Mesothelial cell of epicardium (in vitro differentiated cells): Measurements from ENCODE around the gene PRPS2. TPM values are rescaled to one million over a fixed set of nuclear protein-coding genes. Genes with fewer than 3 reads are reported as not detected.

Experiments
- DNase-seq, 2 experiments: peaks; one replicate each; pipeline ENCODE4 v3.0.0; 2021; ENCODE audit warnings: low spot score in 2 of 2; ENCODE audit not compliant: unreplicated experiment in 2 of 2
- H3K27ac Mint-ChIP-seq: 2 replicates; pipeline ENCODE4 v1.8.0; 2021; ENCODE audit warnings: mixed read lengths
- H3K27me3 Mint-ChIP-seq: 2 replicates; pipeline ENCODE4 v1.8.0; 2021; ENCODE audit warnings: low read depth, mixed read lengths
- H3K36me3 Mint-ChIP-seq: 2 replicates; pipeline ENCODE4 v1.8.0; 2021; ENCODE audit warnings: mixed read lengths
- H3K4me1 Mint-ChIP-seq: 2 replicates; pipeline ENCODE4 v1.8.0; 2021; ENCODE audit warnings: mixed read lengths
- H3K4me3 Mint-ChIP-seq: 2 replicates; pipeline ENCODE4 v1.8.0; 2021; ENCODE audit warnings: mild to moderate bottlenecking, moderate library complexity, mixed read lengths
- H3K9me3 Mint-ChIP-seq: 2 replicates; pipeline ENCODE4 v1.8.0; 2021; ENCODE audit warnings: mixed read lengths
- total RNA-seq: library from RNA; stranded (reverse); gene quantifications from 3 replicates; pipeline ENCODE4 v1.2.1, GENCODE V29; 2021
- TF ChIP-seq, protein P1 (sequence below): fragments of 200-600 bp; sonication (generic); IDR thresholded peaks from one replicate; pipeline ENCODE4 v1.5.0; 2021; ENCODE audit warnings: antibody characterized with exemption; ENCODE audit not compliant: unreplicated experiment

PRPS2 gene
- total RNA-seq, 1 donor from 2014 or later: 14.3 TPM

- Mint-ChIP-seq H3K27ac (no peak overlapping the region), H3K9me3 (peaks cover 46% of the 10 kb centered on the region), H3K4me1 (peaks cover 4% of the 10 kb centered on the region), H3K27me3 (peaks cover 12% of the 10 kb centered on the region), H3K36me3 (peaks cover 10% of the 10 kb centered on the region), H3K4me3 (no peak overlapping the region)
- TF ChIP-seq, protein P1, sequence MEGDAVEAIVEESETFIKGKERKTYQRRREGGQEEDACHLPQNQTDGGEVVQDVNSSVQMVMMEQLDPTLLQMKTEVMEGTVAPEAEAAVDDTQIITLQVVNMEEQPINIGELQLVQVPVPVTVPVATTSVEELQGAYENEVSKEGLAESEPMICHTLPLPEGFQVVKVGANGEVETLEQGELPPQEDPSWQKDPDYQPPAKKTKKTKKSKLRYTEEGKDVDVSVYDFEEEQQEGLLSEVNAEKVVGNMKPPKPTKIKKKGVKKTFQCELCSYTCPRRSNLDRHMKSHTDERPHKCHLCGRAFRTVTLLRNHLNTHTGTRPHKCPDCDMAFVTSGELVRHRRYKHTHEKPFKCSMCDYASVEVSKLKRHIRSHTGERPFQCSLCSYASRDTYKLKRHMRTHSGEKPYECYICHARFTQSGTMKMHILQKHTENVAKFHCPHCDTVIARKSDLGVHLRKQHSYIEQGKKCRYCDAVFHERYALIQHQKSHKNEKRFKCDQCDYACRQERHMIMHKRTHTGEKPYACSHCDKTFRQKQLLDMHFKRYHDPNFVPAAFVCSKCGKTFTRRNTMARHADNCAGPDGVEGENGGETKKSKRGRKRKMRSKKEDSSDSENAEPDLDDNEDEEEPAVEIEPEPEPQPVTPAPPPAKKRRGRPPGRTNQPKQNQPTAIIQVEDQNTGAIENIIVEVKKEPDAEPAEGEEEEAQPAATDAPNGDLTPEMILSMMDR: no peak
- no peak for DNase-seq
Observed at GRCh38 chrX:12794654-12795053, 3.4 kb downstream of the PRPS2 start.

GRCh38 chrX:12798601-12799000 is 7.4 kb downstream of the PRPS2 start:
- DNase-seq: no peak
- no peak overlapping the region for H3K27ac Mint-ChIP-seq
- H3K4me1 Mint-ChIP-seq: no peaks in the 10 kb centered on the region
- peaks cover 19% of the 10 kb centered on the region for H3K36me3 Mint-ChIP-seq
- TF ChIP-seq, protein P1: no peak
- H3K4me3 Mint-ChIP-seq: no peak overlapping the region
- H3K9me3 Mint-ChIP-seq: peaks cover 32% of the 10 kb centered on the region
- no peaks in the 10 kb centered on the region for H3K27me3 Mint-ChIP-seq

GRCh38 chrX:12799118-12799517 is 7.9 kb downstream of the PRPS2 start:
- Mint-ChIP-seq H3K27me3 (no peaks in the 10 kb centered on the region), H3K27ac (no peak overlapping the region), H3K4me1 (no peaks in the 10 kb centered on the region), H3K9me3 (peaks cover 31% of the 10 kb centered on the region), H3K4me3 (no peak overlapping the region), H3K36me3 (peaks cover 21% of the 10 kb centered on the region)
- TF ChIP-seq, protein P1: no peak
- DNase-seq: no peak

DNA sequence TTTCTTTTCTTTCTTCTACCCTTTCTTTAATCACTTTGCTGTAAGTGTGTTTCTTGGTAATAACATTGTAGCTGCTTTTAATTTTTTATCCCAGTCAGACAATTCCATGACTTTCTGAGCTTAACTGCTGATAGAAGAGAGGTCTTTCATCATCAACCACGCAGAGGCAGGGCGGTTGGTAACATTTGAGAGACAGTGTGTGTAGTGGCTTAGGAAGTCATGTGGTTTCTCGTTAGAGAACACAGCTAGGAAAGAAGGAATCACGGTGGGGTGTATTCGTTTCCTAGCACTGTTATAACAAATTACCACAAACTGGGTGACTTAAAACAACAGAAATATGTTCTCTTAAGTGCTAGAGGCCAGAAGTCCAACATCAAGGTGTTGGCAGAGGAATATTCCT is 11.5 kb downstream of the PRPS2 start:
- Mint-ChIP-seq H3K4me1 (peaks cover 11% of the 10 kb centered on the region), H3K4me3 (no peak overlapping the region), H3K36me3 (peaks cover 20% of the 10 kb centered on the region), H3K9me3 (peaks cover 18% of the 10 kb centered on the region), H3K27ac (no peak overlapping the region), H3K27me3 (no peaks in the 10 kb centered on the region)
- no peak for DNase-seq
- TF ChIP-seq, protein P1: no peak

GRCh38 chrX:12804655-12805054 is 13.4 kb downstream of the PRPS2 start:
- Mint-ChIP-seq H3K9me3 (peaks cover 14% of the 10 kb centered on the region), H3K27me3 (no peaks in the 10 kb centered on the region)

DNA sequence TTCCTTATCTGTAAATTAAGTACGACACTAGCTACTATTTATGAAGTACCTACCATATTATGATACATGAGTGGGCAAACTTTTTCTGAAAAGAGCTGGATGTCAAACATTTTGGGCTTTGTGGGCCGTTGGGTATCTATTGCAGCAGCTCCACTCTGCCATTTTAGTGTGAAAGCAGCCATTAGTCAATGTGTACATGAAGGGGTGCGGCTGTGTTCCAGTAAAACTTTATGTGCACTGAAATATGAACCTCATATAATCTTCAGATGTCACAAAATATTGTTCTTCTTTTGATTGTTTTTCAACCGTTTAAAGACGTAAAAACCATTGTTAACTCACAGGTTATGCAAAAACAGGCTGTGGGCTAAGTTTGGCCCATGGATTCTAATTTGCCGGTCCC is 14.1 kb downstream of the PRPS2 start:
- Mint-ChIP-seq H3K4me3 (no peak overlapping the region), H3K27ac (no peak overlapping the region), H3K27me3 (no peaks in the 10 kb centered on the region), H3K4me1 (peaks cover 11% of the 10 kb centered on the region), H3K9me3 (peaks cover 14% of the 10 kb centered on the region), H3K36me3 (peaks cover 15% of the 10 kb centered on the region)
- TF ChIP-seq, protein P1: no peak
- DNase-seq: no peak

More at GRCh38 chrX:12804655-12805054, 13.4 kb downstream of the PRPS2 start:
- H3K36me3 Mint-ChIP-seq: peaks cover 13% of the 10 kb centered on the region
- TF ChIP-seq, protein P1: no peak
- no peak overlapping the region for H3K4me3 Mint-ChIP-seq
- peaks cover 11% of the 10 kb centered on the region for H3K4me1 Mint-ChIP-seq
- no peak overlapping the region for H3K27ac Mint-ChIP-seq
- no peak for DNase-seq
